CD4-positive, alpha-beta T cell treated with Interleukin-1 beta for 1 hour (primary cell): ENCODE measurements around the gene WDFY2.
A peak's percentile ranks its signal among the peaks of the same experiment; 100 is the strongest.

ENCODE experiments used
- DNase-seq, 2 donors: peaks; one replicate each; pipeline ENCODE4 v3.0.0-alpha.2; 2020 to 2022

WDFY2 gene

GRCh38 chr13:51603716-51604115, 19.5 kb downstream of the WDFY2 start:
- no peak for DNase-seq

- no peak for DNase-seq
These were observed 21.4 kb downstream of the WDFY2 start for GRCh38 chr13:51605698-51606097.

DNA sequence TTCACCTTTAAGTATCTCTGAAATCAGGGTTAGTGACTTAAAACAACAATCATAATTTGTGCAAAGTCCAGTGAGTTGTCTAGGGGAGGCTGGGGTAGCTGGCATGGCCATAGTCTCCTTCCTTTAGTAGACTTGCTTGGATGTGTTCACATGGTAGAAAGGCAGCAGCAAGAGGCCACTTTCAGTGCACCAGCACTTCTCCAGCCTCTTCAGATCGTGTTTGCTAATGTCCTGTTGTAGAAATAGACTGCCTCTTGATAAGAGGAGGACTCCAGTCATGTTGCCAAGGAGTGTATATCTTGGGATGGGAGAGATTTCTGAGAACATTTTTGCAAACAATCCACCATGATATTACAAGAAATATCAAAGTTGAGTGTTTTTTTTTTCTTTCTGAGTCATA, 22.9 kb downstream of the WDFY2 start:
- DNase-seq, result no peak

- no peak for DNase-seq
These were observed 24.7 kb downstream of the WDFY2 start for GRCh38 chr13:51608857-51609406.

- no peak for DNase-seq
These were observed 28.6 kb downstream of the WDFY2 start for GRCh38 chr13:51612867-51613266.

DNA sequence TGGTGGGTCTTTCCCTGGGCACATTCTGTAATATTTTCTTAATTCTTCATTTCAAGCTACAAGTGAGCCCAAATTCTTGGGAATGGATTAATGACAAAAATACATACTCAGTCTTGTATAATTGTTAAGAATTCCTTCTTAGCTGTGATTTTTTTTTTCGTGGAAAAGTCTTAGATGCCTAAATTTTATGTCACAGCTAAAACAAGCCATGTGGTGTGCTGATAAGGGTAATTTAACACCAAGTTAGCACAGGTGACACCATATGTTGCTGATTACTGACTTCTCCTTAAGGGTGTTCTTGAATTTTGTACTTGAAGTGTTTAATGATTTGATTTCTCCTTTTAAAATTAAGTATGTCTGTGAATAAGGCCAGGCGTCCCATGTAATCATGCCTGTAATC, 29.3 kb downstream of the WDFY2 start:
- DNase-seq, result no peak

DNA sequence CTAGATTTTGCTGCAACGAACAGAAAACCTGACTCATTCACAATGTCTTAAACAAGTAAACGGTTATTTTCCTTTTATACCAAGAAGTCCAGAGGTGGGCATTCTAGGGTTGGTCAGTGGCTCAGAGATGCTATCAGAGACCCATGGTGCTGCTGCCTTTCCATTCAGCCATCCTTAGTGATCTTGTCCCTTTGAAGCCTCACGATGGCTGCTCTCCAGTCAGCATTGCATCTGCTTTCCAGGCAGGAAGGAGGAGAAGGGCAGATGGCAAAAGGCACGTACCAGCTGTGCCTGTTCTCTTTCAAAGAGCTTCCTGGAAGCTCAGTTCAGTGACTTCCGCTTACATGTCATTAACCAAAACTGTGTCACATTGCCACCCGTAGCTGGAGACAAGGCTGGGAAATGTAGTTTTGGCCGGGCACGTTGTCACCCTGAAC, 30.1 kb downstream of the WDFY2 start:
- DNase-seq, result peak; percentile 56 to 65

GRCh38 chr13:51618626-51619025, 34.4 kb downstream of the WDFY2 start:
- DNase-seq, result no peak

DNA sequence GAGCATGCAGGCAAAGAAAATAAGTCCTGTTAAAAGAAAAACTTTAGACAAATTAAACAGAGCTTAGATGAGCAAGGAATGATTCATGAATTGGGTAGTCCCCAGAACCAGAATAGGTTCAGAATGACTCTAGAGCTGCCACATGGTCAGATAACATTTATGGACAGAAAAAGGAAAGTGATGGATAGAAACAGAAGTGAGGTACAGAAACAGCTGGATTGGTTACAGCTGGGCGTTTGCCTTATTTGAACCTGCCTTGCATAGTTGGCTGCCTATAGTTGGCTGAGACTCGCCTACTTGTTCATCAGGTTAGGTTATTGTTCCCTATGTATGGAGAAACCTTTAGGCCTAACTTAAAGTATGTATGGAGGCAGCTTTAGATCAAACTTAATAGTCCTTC, 35.4 kb downstream of the WDFY2 start:
- no peak for DNase-seq

DNA sequence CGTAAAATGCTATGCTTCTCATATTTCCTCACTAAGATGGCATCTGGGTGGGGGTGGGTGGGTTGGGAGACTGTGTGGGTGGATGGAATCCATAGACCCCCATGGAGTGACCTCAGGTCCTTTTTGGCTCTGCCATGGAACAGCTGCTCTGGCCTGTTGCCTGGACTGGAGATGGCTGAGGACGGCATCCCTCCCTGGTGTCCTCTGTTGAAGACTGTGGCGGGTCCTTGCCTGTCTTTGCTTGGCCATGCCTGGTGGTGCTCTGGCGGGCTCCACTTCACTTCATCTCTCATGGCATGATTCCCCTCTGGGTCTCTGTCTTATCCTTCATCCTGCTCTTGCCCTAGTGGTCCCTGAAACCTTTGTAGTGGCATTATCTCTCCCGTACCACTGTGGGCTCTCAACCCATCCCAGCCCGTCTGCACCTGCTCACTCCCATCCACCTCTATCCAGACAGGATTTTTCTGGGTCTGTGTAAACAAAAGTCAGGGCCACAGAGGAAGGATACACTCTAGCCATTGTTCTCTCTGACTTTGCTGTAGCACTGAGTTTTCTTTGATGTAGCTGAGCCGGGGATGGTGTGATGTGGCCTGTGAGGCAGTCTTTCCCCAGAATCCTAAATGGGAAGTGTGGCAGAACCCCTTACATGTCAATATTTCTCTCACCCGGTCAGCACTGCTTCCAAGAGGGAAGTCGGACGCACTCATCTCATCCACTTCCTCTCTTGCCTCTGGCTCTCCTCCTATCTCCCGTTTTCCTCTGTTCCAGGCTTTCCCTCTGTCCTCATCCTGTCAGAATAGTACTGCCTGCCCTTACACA, 36.1 kb downstream of the WDFY2 start:
- DNase-seq, result no peak

DNA sequence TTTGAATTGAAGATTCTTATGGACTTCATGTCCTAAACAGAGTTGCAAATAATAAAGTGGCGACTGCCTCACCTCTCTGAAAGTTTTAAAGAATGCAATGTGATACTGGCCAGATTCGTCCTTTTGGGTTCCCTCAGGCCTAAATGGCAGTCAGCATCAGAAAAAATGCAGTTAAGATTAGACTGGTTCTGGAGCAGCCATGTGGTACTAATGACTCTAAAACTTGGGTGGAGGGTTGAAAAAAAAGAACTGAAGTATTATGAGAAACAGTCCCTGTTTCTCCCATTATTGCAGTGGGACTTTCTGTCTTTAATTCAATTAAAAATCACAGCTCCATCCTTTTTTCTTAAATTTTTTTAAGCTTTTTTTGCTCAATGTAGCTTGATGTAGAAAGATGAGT, 37.3 kb downstream of the WDFY2 start:
- DNase-seq, result no peak

GRCh38 chr13:51623473-51623872, 39.2 kb downstream of the WDFY2 start:
- no peak for DNase-seq

DNA sequence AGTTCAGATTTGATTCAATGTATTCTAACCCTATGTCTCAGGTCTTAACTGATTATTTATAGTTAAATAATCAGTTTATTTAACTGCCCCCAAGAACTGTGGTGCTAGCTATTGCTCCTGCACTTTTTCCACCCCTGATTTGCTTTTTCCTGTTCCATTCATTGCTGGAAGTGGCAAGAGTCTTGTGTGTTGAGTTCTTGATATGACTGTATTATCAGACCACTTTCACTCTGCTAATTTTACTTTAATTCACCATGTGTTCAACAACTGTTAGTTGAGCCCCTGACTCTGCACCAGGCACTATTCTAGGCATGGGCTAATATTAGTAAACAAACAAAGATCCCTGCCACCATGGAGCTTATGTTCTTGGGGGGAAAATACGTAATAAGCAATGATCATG, 39.9 kb downstream of the WDFY2 start:
- DNase-seq, result no peak

GRCh38 chr13:51624695-51625345, 40.6 kb downstream of the WDFY2 start:
- DNase-seq, result no peak

- no peak for DNase-seq
These were observed 41.5 kb downstream of the WDFY2 start for GRCh38 chr13:51625555-51626345.

GRCh38 chr13:51626749-51627148, 42.5 kb downstream of the WDFY2 start:
- no peak for DNase-seq

DNA sequence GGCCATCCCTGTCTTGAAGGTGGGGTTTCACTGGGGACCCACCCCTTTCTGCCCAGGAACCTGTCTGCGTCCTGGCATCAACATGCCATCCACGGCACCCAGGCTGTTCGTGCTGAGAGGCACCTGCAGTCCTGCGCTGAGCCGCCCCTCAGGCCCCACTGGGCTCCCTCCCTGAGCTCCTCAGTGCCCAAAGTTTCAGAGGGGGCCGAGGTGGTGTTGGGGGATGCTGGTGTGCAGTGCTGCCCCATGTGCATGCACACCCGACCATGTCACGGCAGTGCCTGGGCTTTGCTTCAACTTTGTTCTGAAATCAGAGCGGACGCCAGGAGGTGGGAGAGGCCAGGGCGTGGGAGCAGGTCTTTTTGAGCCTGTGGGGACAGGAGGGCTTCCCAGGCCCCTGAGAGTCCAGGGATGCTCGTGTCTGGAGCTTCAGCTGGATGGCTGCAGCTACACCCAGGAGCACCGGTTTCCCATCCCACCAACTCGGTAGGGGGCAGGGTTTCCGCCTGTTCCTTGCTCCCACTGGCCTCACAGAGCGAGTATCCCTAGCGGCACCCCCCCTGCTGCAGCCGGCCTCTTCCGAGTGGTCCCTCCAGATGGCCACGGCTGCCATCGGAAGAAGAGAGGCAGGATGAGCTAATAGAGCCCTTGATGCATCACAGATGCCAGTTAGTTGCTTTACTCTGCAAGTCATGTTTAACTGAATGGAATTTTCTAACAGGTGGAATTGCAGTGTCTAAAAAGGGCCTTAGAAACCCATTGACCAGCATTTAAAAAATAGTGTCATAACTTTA, 44.0 kb downstream of the WDFY2 start:
- no peak for DNase-seq

- no peak for DNase-seq
These were observed 45.4 kb downstream of the WDFY2 start for GRCh38 chr13:51629491-51630287.

- DNase-seq, result no peak
These were observed 46.0 kb downstream of the WDFY2 start for GRCh38 chr13:51630288-51630615.

DNA sequence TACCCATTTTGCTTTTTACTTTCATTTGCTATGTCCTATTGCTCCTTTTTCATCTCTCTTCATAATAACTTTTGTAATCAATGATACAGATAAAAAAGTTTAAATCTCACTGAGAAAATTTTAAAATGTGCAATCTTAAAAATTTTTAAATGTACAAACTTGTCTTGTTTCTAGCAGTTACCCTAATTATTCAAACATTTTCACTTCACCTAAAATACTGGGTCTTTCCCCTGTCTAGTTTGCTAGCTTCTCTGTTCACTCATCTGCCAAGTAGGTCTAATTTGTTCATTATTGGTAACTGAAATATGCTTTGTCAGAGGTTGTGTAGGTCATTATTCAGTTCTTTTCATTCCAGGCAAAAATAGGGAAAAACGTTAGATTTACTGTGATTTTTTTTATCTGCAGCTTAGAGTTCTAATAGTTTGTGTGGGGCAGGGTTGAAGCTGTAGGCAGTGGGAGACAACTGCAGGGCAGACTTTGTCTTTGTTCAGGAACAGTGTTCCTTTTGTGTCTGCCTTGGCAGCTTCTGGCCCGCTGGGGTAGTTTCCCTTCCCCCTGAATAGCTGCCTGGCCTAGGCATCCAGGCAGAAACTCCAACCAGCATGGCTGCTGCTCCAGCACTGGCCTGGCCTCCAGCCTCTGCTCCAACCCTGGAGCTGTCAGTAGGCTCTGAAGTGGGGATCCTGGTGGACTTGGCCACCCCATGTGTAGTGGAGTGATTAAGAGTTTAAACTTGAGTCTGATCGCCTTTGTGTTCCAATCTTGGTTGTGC, 48.5 kb downstream of the WDFY2 start:
- DNase-seq, result no peak
